ENCODE results near the gene MAP1B.

GRCh38 chr5:72184408-72184807 is 77.1 kb downstream of the MAP1B start:
- TF ChIP-seq, protein P1, sequence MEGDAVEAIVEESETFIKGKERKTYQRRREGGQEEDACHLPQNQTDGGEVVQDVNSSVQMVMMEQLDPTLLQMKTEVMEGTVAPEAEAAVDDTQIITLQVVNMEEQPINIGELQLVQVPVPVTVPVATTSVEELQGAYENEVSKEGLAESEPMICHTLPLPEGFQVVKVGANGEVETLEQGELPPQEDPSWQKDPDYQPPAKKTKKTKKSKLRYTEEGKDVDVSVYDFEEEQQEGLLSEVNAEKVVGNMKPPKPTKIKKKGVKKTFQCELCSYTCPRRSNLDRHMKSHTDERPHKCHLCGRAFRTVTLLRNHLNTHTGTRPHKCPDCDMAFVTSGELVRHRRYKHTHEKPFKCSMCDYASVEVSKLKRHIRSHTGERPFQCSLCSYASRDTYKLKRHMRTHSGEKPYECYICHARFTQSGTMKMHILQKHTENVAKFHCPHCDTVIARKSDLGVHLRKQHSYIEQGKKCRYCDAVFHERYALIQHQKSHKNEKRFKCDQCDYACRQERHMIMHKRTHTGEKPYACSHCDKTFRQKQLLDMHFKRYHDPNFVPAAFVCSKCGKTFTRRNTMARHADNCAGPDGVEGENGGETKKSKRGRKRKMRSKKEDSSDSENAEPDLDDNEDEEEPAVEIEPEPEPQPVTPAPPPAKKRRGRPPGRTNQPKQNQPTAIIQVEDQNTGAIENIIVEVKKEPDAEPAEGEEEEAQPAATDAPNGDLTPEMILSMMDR (conservative IDR thresholded peaks at IDR 0.05), result no peak
- no peak for TF ChIP-seq EZH2 (IDR thresholded peaks at IDR 0.05; ENCODE audit: low read depth)
